Stimulated activated CD8-positive, alpha-beta memory T cell treated with anti-CD3 and anti-CD28 coated beads, Interleukin-4, amount 100 ng/mL, for 24 hours (primary cell): Measurements from ENCODE around the gene KIF27.
"Not testable (repeated sequence)": the region's sequence is repeated elsewhere in the genome, so short reads cannot be mapped to it uniquely, and the experiment has no call there.

Source experiments
- DNase-seq: peaks from one replicate; pipeline ENCODE4 v3.0.0-alpha.2; 2020; ENCODE audit warnings: low read depth

KIF27 gene

GRCh38 chr9:83933790-83934189, 12.6 kb upstream of the KIF27 start:
- DNase-seq, result no peak

- DNase-seq, result no peak
Observed at GRCh38 chr9:83932851-83933250, 11.6 kb upstream of the KIF27 start.

DNA sequence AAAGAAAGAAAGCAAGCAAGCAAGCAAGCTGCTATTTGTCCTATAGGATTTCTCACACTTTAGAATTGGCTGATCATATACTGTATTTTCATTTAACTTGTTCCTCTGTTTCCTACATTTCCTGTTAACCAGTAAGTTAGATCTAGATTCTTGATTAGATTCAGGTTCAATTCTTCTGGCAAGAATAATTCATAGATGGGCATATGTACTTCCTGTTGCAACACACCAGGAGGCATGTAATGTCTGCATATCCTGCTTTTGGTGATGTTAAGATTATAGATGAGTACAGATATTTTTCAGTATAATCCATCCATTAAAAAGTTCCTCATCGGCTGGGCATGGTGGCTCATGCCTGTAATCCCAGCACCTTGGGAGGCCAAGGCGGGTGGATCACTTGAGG, 10.8 kb upstream of the KIF27 start:
- DNase-seq, result no peak

- no peak for DNase-seq
Observed at GRCh38 chr9:83930881-83931280, 9.6 kb upstream of the KIF27 start.

- DNase-seq, result no peak
Observed at GRCh38 chr9:83927591-83927990, 6.4 kb upstream of the KIF27 start.

GRCh38 chr9:83920469-83920926, 734 bp downstream of the KIF27 start:
- no peak for DNase-seq

- no peak for DNase-seq
Observed at GRCh38 chr9:83919111-83919510, 2.1 kb downstream of the KIF27 start.

- not testable (repeated sequence) for DNase-seq
Observed at GRCh38 chr9:83912194-83912593, 9.0 kb downstream of the KIF27 start.

DNA sequence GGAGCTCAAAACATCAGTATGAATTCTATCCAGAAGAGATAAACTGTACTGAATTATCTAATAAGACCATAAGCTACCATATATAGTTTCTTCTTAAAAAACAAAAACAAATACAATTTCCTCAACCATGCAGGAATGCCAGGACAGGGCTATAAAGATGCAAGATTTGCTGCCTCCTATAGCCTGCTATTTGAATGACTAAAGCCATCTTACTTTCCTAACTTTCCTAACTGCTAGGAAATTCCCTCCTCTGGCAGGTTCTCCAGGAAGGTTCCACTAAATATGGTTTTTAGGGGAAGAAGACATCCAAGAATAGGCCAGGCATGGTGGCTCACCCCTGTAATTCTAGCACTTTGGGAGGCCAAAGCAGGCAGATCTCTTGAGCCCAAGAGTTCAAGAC, 15.1 kb downstream of the KIF27 start:
- DNase-seq, result no peak

DNA sequence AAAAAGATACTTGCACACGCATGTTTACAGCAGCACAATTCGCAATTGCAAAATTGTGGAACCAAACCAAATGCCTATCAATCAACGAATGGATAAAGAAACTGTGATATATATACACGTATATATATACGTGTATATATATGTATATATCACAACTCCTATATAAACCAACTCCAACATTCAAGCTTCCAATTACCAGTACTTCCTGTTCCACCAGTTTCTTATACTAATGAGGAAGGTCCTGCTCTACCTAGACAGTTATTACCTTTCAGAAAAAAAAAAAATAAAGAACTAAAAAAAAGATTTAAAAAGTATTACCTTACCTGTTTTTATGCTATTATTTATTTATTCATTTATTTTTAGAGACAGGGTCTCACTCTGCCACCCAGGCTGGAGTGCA, 20.6 kb downstream of the KIF27 start:
- not testable (repeated sequence) for DNase-seq

- not testable (repeated sequence) for DNase-seq
Observed at GRCh38 chr9:83894301-83894700, 26.9 kb downstream of the KIF27 start.

- DNase-seq, result not testable (repeated sequence)
Observed at GRCh38 chr9:83886498-83886897, 34.7 kb downstream of the KIF27 start.

DNA sequence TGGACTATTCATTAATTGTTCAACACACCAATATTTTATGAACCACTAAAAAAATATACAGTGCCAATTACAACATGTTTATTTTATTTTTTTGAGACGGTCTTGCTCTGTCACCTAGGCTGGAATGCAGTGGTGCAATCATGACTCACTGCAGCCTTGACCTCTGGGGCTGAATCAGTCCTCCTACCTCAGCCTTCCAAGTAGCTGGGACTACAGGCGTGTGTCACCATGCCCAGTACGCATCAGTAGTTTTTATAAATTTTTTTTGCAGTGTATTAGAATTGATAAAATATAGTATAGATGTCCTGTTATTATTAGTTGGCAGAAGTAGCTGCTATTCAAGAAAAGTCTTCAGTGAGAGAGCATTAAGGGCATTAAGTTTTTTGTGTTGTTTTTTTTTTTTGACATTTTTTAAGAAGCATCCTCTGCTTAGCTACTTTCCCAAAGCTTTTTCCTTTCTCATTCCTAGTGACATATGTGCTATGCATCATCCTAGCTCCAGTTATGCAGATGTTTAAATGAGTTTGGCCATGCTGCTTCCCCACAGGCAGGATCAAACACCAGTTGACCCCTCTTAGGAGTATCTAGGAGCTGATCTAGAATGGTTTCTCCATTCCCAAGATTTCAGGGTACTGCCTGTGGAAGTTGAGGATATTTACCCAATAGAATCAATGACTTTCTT, 35.5 kb downstream of the KIF27 start:
- DNase-seq, result not testable (repeated sequence)

DNA sequence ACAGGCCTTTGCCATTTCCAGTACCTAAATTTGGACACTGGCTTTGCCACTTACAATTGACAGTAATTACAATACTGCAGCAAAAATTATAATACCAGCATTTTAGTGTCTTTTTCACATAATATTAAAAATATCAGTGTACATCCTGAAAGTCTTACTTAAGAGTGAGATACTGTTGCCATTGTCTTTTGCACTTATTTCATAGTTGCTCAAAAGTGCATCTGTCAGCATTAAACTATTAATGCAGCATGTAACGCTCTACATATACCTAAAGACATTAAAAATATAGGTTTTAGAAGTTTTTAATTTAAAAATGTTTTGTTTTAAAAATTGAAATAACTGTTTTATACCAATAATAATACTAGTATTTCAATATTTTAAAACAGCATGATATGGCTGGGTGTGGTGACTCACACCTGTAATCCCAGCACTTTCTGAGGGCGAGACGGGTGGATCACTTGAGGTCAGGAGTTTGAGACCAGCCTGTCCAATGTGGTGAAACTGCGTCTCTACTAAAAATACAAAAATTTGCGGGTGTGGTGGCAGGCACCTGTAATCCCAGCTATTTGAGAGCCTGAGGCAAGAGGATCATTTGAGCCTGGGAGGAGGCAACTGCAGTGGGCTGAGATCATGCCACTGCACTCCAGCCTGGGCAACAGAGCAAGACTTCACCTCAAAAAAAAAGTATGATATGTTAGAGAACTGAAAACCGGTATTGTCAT, 39.4 kb downstream of the KIF27 start:
- not testable (repeated sequence) for DNase-seq

DNA sequence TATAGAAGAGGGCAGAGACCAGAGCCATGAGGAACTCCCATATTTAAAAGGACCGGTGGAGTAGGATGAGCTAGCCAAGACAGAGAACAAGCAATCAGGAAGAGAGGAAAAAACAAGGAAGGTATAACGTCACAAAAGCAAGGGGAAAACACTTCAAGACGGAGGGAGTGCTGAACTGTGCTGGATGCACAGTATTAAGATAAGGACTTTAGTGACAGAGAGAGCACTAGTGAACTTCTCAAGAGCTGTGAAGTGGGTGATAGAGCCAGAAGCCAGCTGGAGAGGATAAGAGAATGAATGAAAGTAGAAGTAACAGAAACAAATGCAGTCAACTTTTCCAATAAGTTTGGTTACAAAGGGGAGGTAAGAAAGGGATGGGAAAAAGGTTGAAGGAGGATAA, 45.7 kb downstream of the KIF27 start:
- DNase-seq, result not testable (repeated sequence)

DNA sequence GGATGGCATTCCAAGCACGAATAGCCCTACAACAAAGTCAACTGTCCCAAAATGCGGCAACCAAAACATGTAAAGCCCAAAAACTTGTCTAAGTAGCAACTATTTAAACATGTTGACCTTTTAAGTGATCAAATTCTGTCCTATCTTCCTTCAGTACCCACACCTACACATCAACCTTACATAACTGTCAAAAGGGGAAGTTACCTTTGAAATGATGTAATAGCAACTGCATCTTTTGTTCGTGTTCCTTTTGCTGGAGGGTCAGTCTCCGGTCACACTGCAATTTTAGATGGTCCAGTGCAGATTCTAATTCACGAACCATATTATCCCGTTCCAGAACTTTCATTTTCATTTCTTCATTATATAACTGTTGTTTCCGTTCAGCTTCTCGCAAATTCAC, 71.3 kb downstream of the KIF27 start:
- not testable (repeated sequence) for DNase-seq

DNA sequence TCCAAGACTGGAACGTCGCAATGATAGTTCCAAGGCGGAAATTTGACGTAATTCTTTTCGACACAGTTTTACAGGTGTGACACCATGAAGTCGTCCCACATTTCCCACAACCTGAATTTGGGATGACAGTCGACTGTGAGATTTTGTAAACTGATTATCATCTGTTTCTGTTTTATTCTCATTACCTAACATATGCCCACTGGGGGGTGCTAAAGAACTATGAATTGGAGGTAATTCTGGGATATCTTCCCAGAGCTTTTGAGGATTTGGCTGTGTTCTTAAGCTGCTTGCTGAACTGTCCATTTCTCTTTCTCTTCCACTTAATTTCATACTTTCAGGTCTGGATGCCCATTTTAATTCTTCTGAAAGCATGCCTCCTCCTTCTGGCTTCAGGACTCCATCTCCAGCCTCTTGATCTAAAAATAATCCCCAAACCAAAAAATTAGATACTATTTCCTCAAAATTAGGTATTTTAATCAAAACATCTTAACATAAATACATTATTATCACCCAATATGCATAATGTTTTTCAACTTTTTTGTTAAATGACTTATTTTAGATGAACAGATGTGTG, 84.1 kb downstream of the KIF27 start:
- DNase-seq, result not testable (repeated sequence)

DNA sequence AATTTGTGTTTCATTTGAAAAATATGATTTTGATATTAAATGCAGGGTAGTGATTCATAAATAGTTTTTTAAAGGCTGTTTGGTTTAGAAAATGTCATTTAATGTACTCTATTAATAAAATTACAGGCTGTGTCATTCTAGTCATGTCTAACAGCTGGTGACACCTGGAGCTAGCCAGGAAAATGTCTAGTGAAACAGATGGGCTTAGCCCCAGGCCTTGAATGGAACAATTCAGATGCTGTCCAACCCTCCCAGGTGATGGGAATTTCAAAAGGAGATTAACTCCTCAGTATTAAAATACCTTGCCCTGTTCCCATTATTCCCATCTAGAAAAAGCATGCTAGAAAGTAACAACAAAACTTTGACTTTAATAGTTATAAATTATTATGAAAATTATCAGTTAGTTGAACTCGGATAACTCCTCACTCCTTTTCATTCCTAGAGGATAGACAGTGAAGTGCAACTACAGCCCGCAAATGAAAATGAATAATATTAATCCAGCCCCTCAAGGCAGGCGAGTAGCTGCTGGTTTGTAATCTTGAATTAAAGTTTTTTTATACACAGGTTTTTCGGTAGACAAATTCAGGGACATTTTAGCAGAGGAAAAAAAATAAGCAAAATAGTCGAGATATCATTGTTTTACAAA, 90.7 kb downstream of the KIF27 start:
- not testable (repeated sequence) for DNase-seq

DNA sequence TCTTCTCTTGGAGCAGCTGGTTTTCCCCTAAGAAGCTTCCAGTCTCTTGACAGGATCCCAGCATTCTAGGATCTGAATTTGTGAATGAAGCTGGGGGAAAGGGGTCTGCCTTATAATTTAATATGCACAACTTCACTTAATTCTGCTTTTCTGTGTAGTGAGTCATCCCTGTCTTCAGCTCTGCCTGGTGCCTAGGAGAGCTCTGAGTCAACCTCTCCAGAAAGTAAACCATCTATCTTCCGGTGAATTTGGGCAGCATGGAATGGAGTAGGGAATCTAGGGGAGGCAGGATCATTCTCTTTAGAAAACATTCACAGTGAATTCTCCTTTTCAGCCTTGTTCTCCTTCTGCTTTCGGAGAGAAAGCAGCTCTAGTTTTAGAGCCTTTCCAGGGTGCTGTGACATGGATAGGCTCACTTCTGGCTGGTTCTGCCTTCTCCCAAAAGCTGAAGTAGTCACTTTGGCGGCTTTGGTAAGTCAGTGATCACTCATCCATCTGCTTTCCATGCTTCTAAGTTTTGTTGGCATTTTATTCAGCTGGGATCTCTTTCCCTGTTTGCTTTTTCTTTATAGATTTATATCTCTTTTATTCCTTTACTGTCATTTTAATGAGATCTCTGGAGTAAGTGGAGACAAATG, 96.1 kb downstream of the KIF27 start:
- DNase-seq, result not testable (repeated sequence)

DNA sequence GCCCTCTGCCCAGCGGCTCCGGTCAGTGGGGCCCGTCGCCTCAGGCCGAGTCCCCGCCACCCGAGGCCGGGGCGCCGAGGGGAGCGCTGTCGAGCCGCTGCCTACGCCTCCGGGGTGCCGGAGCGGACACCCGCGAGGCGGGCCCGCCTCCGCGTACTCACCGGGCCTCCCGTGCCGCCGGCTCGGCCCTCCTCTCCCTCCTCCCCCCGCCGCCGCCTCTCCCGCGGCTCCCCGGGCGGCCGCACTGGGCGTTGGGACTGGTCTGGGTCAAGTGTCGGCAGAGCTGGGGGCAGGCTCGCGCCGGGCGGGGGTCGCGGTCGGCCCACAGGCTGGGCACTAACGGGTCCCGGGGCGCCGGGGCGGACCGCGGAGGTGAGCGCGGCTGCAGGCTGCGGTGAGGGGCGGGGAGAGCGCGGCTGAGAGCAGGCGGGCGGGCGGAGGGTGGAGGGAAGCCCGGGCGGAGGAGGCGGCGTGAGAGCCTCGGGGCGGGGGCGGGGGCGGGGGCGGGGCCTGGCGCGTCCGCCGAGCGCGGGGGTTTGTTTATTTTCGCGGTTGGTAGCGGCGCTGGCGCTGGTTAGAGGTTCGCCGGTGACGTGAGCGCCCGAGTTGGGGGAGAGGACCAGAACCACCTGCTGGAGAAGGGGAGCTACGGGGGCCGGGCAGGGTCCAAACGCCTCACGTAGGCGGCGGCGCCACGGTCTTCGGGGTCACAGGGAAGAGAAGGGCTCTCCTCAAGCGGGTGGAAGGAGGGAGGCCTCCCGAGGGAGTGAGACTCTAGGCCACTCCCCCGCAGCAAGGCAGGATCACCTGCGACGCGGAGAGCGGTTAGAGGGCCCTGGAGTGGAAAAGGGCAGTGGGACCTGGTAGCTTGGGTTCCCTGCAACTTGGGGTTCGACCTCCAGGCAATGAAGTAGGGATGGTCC, 103.6 kb downstream of the KIF27 start, which contains the start of gene GKAP1:
Gene GKAP1, minus strand, starts transcription at position 414 of the 923 bp plus-strand sequence. CDS start 11,252 bp downstream, outside the sequence.
- DNase-seq, result peak; percentile 59

GRCh38 chr9:83817011-83817355, 104.2 kb downstream of the KIF27 start:
- DNase-seq, result peak; percentile 7
